ENCODE data around the gene GPATCH2.
"Not testable (repeated sequence)": the region's sequence is repeated elsewhere in the genome, so short reads cannot be mapped to it uniquely, and the experiment has no call there.

Gene GPATCH2

GRCh38 chr1:217630711-217631591, at the start of gene GPATCH2, which contains the start of gene SPATA17:
Gene GPATCH2, minus strand, starts transcription at chr1:217631090. Its CDS starts 119 bp downstream, at chr1:217630971.
Gene SPATA17, plus strand, starts transcription at chr1:217631344. Its CDS starts 35 bp downstream, at chr1:217631379.
- peak; percentile 84 for DNase-seq (ENCODE audit: low read depth)

DNA sequence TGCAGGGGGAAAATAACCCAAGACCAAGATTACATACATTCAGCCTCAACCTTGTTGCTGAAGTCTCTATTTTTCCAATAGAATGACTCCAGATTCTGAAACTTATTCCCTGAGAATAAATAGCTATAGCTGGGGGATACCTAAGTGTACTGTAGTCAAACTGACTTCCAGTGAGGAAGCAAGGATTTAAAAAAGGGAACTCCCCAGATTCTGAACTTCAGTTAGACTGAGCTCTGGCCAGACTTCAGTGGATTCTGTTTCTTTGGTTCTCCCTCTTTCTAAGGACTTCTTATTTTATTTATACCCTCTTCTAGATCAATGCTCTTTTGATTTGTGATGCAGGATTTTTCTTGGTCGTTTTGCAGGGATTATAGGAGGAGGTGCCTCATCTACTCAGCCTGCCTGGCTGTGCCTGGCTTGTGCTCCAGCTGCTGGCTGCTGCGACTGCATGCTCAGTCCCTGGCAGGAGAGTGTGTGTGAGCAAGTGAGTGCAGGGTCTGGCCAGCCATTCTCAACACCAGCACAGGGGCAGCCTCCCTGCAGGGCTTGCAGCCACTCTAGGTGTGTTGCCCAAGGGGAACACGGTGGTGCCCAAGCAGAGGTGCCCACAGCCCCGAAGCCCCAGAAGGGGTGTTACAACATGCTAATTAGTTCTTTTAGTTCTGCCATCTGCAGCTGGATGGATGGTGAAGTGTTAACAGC, 43.3 kb upstream of the GPATCH2 start:
- DNase-seq (ENCODE audit: low read depth), result no peak

- DNase-seq (ENCODE audit: low read depth), result no peak
These were observed 42.5 kb upstream of the GPATCH2 start for GRCh38 chr1:217673387-217673786.

DNA sequence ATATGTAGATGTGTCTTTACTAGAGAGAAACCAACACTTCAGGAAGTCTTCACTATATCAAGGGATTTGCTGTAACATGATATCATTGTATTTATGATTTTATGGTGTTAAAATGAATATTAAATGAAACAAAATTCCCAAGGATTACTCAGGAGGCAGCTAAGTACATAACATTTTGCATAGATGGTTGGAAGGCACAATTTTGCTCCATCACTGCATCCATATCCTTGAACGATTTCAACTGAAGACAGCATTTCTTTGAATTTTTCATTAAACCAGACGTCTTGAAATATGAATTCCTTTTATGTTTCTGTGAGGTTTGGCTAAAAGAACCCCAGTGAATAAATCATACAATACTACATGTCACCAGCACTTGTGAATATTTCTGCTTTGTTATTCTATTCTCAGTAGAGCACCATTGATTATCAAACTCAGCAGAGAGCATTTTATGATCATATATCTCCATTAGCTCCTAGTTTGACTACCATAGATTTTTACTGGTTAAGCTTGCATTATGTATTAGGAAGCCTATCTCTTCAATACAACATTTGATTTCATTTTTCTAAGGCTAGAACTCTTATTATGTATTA, 37.6 kb upstream of the GPATCH2 start:
- DNase-seq (ENCODE audit: low read depth), result no peak

DNA sequence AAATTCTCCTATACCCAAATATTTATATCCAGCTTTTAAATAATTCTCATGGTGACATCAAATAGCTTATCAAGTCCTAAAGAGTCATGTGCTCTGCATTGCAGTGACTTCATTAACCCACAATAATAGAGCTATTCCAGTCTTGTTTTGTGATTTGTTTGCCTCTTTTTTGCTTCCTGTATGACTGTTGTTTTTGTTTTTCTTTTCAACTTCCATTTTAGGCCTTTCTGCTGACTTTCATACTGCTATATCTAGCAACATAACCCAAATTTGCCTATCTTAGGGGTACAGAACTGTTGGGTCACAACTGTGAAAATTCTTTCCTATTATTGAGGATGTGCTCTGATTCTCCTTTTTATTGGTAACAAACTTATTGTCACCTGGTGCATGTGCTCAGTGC, 30.5 kb upstream of the GPATCH2 start:
- no peak for DNase-seq (ENCODE audit: low read depth)

- DNase-seq (ENCODE audit: low read depth), result peak; percentile 34
These were observed 29.6 kb upstream of the GPATCH2 start for GRCh38 chr1:217660353-217661062.

DNA sequence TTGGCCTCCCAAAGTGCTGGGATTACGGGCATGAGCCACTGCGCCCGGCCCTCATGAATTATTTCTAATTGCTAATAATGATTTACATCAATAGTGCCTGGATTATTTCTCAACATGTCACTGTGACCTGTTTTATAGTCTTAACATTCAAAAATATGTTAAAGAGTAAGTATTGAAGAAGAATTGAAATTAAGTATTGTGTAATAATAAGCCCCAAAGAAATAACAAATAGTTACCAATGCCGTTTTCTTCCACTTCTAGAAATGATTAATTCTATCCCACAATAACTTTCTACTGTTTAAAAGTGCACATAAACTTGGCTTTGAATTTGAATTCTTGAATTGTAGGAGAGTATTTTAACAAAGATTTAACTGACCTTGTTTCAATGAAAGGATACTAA, 19.8 kb upstream of the GPATCH2 start:
- no peak for DNase-seq (ENCODE audit: low read depth)

DNA sequence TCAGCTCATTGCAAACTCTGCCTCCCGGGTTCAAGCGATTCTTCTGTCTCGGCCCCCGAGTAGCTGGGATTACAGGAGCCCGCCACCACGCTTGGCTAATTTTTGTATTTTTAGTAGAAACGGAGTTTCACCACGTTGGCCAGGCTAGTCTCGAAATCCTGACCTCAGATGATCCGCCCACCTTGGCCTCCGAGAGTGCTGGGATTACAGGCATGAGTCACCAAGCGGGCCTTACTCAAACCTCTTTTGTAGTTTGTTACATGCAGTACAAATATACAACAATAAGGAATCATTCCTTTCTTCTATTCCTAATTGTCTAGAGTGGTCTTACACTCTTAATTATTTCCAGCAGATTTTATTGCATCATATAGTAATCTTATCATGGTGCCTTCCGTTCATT, 16.9 kb upstream of the GPATCH2 start:
- no peak for DNase-seq (ENCODE audit: low read depth)

- no peak for DNase-seq (ENCODE audit: low read depth)
These were observed 11.6 kb upstream of the GPATCH2 start for GRCh38 chr1:217642455-217642854.

- no peak for DNase-seq (ENCODE audit: low read depth)
These were observed 3.5 kb downstream of the GPATCH2 start for GRCh38 chr1:217627431-217627830.

DNA sequence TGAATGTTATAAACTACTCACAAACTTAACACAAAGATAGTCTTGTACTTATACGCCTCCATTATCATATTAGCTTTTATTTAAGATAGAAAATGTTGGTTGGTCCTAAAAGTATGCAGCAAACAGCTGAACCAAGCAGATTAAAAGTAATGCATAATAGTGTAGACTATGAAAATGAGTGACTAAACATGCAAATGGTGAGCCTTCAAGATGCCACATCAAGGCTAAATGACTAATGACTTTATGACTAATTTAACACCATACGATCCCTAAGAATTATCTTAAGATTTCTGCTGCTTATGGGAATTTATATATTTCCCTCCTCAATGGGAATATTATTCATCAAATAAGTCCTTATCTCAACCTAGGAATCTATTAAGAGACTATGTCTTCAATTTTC, 4.6 kb downstream of the GPATCH2 start:
- no peak for DNase-seq (ENCODE audit: low read depth)

DNA sequence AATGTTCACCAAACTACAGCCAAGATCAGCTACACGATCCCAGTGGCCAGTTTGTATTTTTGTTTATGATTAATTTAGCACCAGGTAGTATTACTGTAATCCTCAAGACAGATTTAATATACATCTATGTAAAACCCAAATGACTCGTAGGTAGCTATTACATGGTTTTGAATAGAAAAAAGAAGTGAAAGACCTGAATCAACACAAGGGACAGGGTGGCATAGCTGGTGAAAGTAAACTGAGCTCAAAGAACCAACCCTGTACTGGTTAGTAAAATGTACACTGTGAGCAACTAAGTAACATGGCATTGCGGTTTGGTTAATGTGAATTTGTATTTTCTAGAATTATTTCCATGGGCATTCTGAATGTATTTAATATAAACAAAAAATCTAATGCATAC, 8.8 kb downstream of the GPATCH2 start:
- DNase-seq (ENCODE audit: low read depth), result no peak

GRCh38 chr1:217620814-217621213, 10.1 kb downstream of the GPATCH2 start:
- no peak for DNase-seq (ENCODE audit: low read depth)

- DNase-seq (ENCODE audit: low read depth), result no peak
These were observed 13.8 kb downstream of the GPATCH2 start for GRCh38 chr1:217617126-217617525.

GRCh38 chr1:217614200-217614712, 16.6 kb downstream of the GPATCH2 start:
- DNase-seq (ENCODE audit: low read depth), result no peak

GRCh38 chr1:217605390-217605789, 25.5 kb downstream of the GPATCH2 start:
- no peak for DNase-seq (ENCODE audit: low read depth)

DNA sequence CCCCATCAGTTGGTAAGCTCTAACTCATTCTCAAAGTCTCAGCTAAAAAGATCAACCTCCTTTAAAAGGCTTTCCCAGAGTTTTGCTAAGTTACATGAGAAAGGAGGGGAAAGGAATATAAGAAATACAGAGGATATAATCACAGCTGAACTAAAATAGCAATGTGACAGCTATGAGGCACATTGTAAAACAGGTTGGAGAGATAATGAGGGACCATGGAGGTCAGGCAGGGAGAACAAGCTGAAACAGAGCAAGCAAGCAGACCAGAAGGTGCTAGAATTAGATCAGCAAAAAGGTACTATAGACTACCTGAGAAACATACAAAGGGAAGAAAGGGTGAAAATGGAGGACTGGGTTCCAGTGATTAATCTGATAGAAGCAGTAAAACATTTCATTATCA, 28.5 kb downstream of the GPATCH2 start:
- no peak for DNase-seq (ENCODE audit: low read depth)

DNA sequence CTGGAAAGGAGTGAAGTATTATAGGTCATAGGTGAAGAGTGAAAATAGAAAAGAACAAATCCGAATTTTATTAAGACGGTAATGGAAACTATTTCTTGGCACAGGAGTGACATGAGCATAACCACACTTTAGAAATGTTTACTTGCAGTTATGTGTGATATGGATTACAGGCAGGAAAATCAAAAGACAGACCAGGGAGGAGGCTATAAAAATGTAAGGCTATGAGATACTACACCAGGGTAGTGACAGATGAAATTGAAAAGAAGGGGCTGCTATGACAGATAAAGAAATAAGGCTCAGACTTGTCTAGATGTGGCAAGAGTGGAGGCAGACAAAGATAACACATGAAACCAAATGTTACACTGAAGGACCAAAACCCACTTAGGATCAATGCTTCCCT, 31.7 kb downstream of the GPATCH2 start:
- DNase-seq (ENCODE audit: low read depth), result no peak

GRCh38 chr1:217590598-217590997, 40.3 kb downstream of the GPATCH2 start:
- DNase-seq (ENCODE audit: low read depth), result no peak

- DNase-seq (ENCODE audit: low read depth), result no peak
These were observed 44.3 kb downstream of the GPATCH2 start for GRCh38 chr1:217586586-217586985.

- DNase-seq (ENCODE audit: low read depth), result no peak
These were observed 45.3 kb downstream of the GPATCH2 start for GRCh38 chr1:217585577-217585976.

DNA sequence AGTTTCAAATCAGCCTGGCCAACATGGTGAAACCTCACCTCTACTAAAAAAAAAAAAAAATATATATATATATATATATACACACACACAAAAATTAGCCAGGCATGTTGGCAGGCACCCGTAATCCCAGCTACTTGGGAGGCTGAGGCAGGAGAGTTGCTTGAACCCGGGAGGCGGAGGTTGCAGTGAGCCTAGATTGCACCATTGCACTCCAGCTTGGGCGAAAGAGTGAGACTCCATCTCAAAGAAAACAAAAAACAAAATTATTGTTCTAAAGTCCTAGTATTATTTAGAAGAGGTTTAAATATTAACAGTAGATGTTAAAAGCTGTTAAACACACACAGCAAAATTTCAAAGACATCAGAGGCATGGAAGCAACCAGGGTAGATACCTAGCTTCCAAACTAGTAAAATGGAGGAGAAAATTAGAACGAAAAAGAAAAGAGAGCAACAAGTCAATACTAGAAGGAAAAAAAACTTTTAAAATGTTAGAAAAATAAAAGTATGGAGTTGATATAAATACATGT, 46.5 kb downstream of the GPATCH2 start:
- not testable (repeated sequence) for DNase-seq (ENCODE audit: low read depth)
